Cardiac muscle cell (in vitro differentiated cells and primary cell): ENCODE results near the gene MNT. TPM values are rescaled to one million over a fixed set of nuclear protein-coding genes. Genes with fewer than 3 reads are reported as not detected.
A peak's percentile ranks its signal among the peaks of the same experiment; 100 is the strongest.

Experiments used
- DNase-seq, 2 donors: peaks; one replicate each; pipeline versions ENCODE4 v3.0.0 to v3.0.0-alpha.2; 2010 to 2017; ENCODE audit warnings: low read depth in 1 of 2, low spot score in 1 of 2
- H3K27ac ChIP-seq: fragments of 200-600 bp; sonication (generic); 2 replicates; pipeline ENCODE4 v1.5.1; 2016
- H3K27me3 ChIP-seq: fragments of 200-600 bp; sonication (generic); 2 replicates; pipeline ENCODE4 v1.6.0; 2016; ENCODE audit warnings: control low read depth
- H3K36me3 ChIP-seq: fragments of 200-600 bp; sonication (generic); 2 replicates; pipeline ENCODE4 v1.5.1; 2016; ENCODE audit warnings: control low read depth
- H3K4me1 ChIP-seq: fragments of 200-600 bp; sonication (generic); 2 replicates; pipeline ENCODE4 v1.8.1; 2017; ENCODE audit warnings: low read depth, mild to moderate bottlenecking, mixed run types
- H3K4me3 ChIP-seq: fragments of 200-600 bp; sonication (generic); 2 replicates; pipeline ENCODE4 v1.5.1; 2016; ENCODE audit warnings: mild to moderate bottlenecking
- H3K9me3 ChIP-seq: fragments of 200-600 bp; sonication (generic); 2 replicates; pipeline ENCODE4 v1.5.1; 2017; ENCODE audit warnings: low read depth, mild to moderate bottlenecking, control low read depth
- CTCF ChIP-seq: IDR thresholded peaks from 2 replicates; pipeline ENCODE4 v1.5.1; 2012; ENCODE audit warnings: low read depth, mild to moderate bottlenecking, low read length
- polyA plus RNA-seq: library from polyadenylated mRNA; unstranded; fragments of >200 nt; fragmentation: Nextera tagmentation; extraction: Ambion mirVana; gene quantifications from 2 replicates; pipeline ENCODE4 v1.2.1, GENCODE V29; 2016
- total RNA-seq: library from RNA; depleted of rRNA; stranded (reverse); fragments of >200 nt; gene quantifications from 2 replicates; pipeline ENCODE4 v1.2.3, GENCODE V29; 2016

Gene MNT
- total and polyA plus RNA-seq, 2 experiments from 2014 or later = 7.3 to 17.4 TPM

- Histone ChIP-seq H3K9me3 (no peaks in the 10 kb centered on the region), H3K27me3 (no peaks in the 10 kb centered on the region), H3K4me1 (peaks cover 29% of the 10 kb centered on the region), H3K27ac (no peak overlapping the region), H3K4me3 (no peak overlapping the region), H3K36me3 (peaks cover 6% of the 10 kb centered on the region)
- TF ChIP-seq CTCF = no peak
- DNase-seq = no peak
Observed at GRCh38 chr17:2390199-2390836, 10.5 kb downstream of the MNT start.

GRCh38 chr17:2388683-2389055 lies 12.2 kb downstream of the MNT start:
- Histone ChIP-seq H3K9me3 (no peaks in the 10 kb centered on the region), H3K36me3 (peaks cover 6% of the 10 kb centered on the region), H3K27ac (no peak overlapping the region), H3K27me3 (no peaks in the 10 kb centered on the region), H3K4me3 (no peak overlapping the region), H3K4me1 (peaks cover 30% of the 10 kb centered on the region)
- DNase-seq = no peak
- TF ChIP-seq CTCF = no peak

- DNase-seq = no peak
- H3K36me3 ChIP-seq = peaks cover 6% of the 10 kb centered on the region
- no peak overlapping the region for H3K4me3 ChIP-seq
- no peak for TF ChIP-seq CTCF
- peaks cover 35% of the 10 kb centered on the region for H3K4me1 ChIP-seq
- H3K9me3 ChIP-seq = no peaks in the 10 kb centered on the region
- no peaks in the 10 kb centered on the region for H3K27me3 ChIP-seq
- H3K27ac ChIP-seq = no peak overlapping the region
Observed at GRCh38 chr17:2388020-2388682, 12.7 kb downstream of the MNT start.

GRCh38 chr17:2387086-2388019 lies 13.5 kb downstream of the MNT start:
- no peak for TF ChIP-seq CTCF
- no peak for DNase-seq
- peaks cover 40% of the 10 kb centered on the region for H3K4me1 ChIP-seq

GRCh38 chr17:2386400-2387085 lies 14.3 kb downstream of the MNT start:
- TF ChIP-seq CTCF = no peak
- Histone ChIP-seq H3K4me3 (no peak overlapping the region), H3K36me3 (peaks cover 6% of the 10 kb centered on the region), H3K9me3 (no peaks in the 10 kb centered on the region), H3K4me1 (peaks cover 34% of the 10 kb centered on the region), H3K27ac (peak overlapping the region; percentile 22), H3K27me3 (no peaks in the 10 kb centered on the region)
- no peak for DNase-seq

More at GRCh38 chr17:2387086-2388019, 13.5 kb downstream of the MNT start:
- Histone ChIP-seq H3K27me3 (no peaks in the 10 kb centered on the region), H3K9me3 (no peaks in the 10 kb centered on the region), H3K4me3 (no peak overlapping the region), H3K27ac (no peak overlapping the region), H3K36me3 (peaks cover 6% of the 10 kb centered on the region)
